Measurements from ENCODE around the gene GPR146. TPM values are rescaled to one million over a fixed set of nuclear protein-coding genes. Genes with fewer than 3 reads are reported as not detected.

The GPR146 gene
- total RNA-seq, 2 experiments from 2014 or later, result 0.40 to 2.1 TPM

GRCh38 chr7:1016577-1017531 is 27.5 kb upstream of the GPR146 start:
- no peak overlapping the region for H3K4me3 Mint-ChIP-seq
- ATAC-seq (no peak), DNase-seq (no peak)
- no peaks in the 10 kb centered on the region for H3K27me3 Mint-ChIP-seq
- peaks cover 4% of the 10 kb centered on the region for H3K4me1 Mint-ChIP-seq
- H3K36me3 Mint-ChIP-seq, result peaks cover 15% of the 10 kb centered on the region
- H3K27ac Mint-ChIP-seq, result no peak overlapping the region
- CTCF ChIA-PET, result interaction anchor here (2.6 kb wide), 1 partner anchor 24 kb away, joined by 11 read pairs; no protein-coding TSS in a partner anchor
- no peaks in the 10 kb centered on the region for H3K9me3 Mint-ChIP-seq (ENCODE audit: low read depth)

DNA sequence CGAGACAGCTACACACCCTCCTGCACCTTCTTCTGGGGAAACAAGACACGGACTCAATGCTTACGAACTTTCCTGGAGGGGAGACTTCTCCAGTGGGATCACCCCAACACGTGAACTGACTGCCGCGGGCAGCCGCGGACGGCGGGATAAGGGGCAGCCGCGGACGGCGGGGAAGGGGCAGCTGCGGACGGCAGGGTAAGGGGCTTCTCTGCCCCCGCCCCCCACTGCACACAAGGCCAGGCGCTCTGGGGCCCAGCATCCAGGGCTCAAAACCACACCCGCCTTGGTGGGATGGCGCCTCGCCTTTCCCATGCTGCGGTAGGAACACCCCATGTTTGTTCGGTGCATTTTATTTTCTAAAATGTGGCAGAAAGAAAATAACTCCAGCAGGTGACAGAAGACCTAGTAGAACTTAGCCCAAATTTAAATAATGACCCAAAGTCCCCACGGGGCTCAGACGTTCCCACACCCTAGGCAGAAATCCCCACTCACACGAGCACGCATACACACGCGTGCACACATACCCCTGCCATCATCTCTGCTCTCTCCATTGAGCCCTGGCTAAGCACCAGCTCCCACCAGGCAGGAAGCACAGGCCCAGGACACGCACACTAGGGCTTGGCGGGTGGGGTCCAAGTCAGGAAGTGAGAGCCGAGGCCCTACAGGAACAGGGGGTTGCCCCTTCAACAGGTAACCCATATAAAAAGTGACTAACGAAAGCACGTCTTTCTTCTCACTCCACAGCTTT is 26.6 kb upstream of the GPR146 start:
- Mint-ChIP-seq H3K36me3 (peaks cover 22% of the 10 kb centered on the region), H3K4me3 (no peak overlapping the region), H3K4me1 (peaks cover 4% of the 10 kb centered on the region), H3K27ac (no peak overlapping the region), H3K9me3 (ENCODE audit: low read depth) (peaks cover 2% of the 10 kb centered on the region), H3K27me3 (no peaks in the 10 kb centered on the region)
- no peak for ATAC-seq
- no peak for DNase-seq
- CTCF ChIA-PET, result interaction anchor here (2.6 kb wide), 1 partner anchor 25 kb away, joined by 11 read pairs; no protein-coding TSS in a partner anchor

GRCh38 chr7:1018334-1018695 is 26.0 kb upstream of the GPR146 start:
- peaks cover 2% of the 10 kb centered on the region for H3K9me3 Mint-ChIP-seq (ENCODE audit: low read depth)
- ATAC-seq, result no peak
- DNase-seq, result no peak
- no peak overlapping the region for H3K4me3 Mint-ChIP-seq
- H3K27me3 Mint-ChIP-seq, result no peaks in the 10 kb centered on the region
- CTCF ChIA-PET, result interaction anchor here (2.6 kb wide), 1 partner anchor 25 kb away, joined by 11 read pairs; no protein-coding TSS in a partner anchor
- H3K27ac Mint-ChIP-seq, result no peak overlapping the region
- H3K4me1 Mint-ChIP-seq, result peaks cover 4% of the 10 kb centered on the region
- H3K36me3 Mint-ChIP-seq, result peaks cover 22% of the 10 kb centered on the region

DNA sequence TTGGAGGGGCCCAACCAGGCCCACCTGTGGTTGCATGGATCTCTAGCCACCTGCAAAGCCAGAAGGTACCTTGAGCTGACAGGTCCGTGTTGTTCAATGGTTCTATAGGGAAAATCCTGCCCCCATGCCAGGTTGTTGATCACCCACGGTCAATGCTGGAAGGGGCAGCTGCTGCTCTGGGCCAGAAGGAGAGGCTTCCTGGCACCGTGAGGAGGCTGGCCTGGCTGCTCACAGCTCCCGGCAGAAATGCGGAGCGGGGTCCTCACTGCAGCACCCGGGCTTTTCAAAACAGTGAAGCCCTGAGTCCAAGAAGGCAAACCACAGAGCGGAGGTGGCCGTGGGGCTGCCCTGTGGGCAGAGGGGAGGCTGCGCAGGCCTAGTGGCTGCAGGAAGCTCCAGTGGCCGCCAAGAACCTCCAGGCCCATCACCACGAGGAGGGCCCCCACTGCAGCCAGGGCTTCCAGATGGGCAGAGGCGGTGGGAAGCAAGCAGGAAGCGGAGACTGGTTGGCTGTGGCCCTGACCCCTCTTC is 25.0 kb upstream of the GPR146 start:
- ATAC-seq, result no peak
- no peaks in the 10 kb centered on the region for H3K27me3 Mint-ChIP-seq
- peaks cover 4% of the 10 kb centered on the region for H3K4me1 Mint-ChIP-seq
- H3K36me3 Mint-ChIP-seq, result peaks cover 22% of the 10 kb centered on the region
- no peak for DNase-seq
- peaks cover 2% of the 10 kb centered on the region for H3K9me3 Mint-ChIP-seq (ENCODE audit: low read depth)
- H3K4me3 Mint-ChIP-seq, result no peak overlapping the region
- CTCF ChIA-PET, result interaction anchor here (0.7 to 2.6 kb wide), 3 partner anchors 26 to 46 kb away, joined by 3 to 11 read pairs (median 3); no protein-coding TSS in a partner anchor
- H3K27ac Mint-ChIP-seq, result no peak overlapping the region

DNA sequence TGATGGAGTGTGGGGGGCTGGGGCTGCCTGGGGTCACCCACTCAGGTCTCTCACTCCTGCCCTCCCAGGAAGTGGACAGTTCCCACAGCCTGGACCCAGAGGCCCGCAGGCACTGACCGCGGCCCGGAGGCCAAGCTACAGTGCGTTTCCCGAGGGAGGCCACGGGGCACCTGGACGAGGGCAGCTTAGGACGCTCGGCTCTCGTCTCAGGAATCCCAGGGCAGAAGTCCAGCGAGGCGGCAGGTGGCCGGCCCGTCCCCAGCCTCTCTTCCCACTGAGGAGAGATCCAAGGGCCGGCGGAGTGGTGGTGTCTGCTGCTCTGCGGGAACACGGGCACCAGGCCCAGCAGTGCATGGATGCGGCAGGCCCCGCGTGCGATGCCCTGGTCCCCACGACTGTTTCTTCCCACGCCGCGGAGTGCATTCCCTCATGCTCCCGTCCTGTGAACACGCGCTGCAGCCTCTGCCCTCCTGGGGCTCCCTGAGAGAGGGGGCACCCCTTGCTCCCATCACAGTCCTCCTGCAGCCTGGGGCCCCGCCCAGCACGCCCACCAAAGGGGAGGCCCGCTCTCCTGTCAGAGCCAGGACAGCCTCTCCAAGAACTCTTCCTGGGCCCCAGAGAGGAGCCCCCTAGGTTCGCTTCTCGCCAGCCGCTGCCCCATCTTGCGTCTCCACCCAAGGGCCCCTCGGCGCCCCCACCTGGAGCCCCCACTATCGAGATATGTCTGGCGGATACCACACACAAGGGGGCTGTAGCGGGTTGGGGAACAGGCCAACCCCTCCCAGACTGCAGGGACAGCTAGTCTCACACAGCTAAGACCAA is 24.3 kb upstream of the GPR146 start:
- H3K9me3 Mint-ChIP-seq (ENCODE audit: low read depth), result peaks cover 2% of the 10 kb centered on the region
- peaks cover 4% of the 10 kb centered on the region for H3K4me1 Mint-ChIP-seq
- no peaks in the 10 kb centered on the region for H3K27me3 Mint-ChIP-seq
- DNase-seq, result no peak
- peaks cover 22% of the 10 kb centered on the region for H3K36me3 Mint-ChIP-seq
- CTCF ChIA-PET, result interaction anchor here (0.7 to 2.7 kb wide), 3 partner anchors 26 to 46 kb away, joined by 3 to 10 read pairs (median 3); no protein-coding TSS in a partner anchor
- H3K27ac Mint-ChIP-seq, result no peak overlapping the region
- no peak overlapping the region for H3K4me3 Mint-ChIP-seq
- ATAC-seq, result no peak

GRCh38 chr7:1020849-1021251 is 23.5 kb upstream of the GPR146 start:
- Mint-ChIP-seq H3K9me3 (ENCODE audit: low read depth) (peaks cover 2% of the 10 kb centered on the region), H3K4me1 (peaks cover 4% of the 10 kb centered on the region), H3K36me3 (peaks cover 22% of the 10 kb centered on the region), H3K27me3 (no peaks in the 10 kb centered on the region), H3K27ac (no peak overlapping the region), H3K4me3 (no peak overlapping the region)
- CTCF ChIA-PET, result interaction anchor here (2.3 to 2.7 kb wide), 2 partner anchors 27 to 45 kb away, joined by 9 to 10 read pairs; no protein-coding TSS in a partner anchor
- DNase-seq, result no peak
- no peak for ATAC-seq

DNA sequence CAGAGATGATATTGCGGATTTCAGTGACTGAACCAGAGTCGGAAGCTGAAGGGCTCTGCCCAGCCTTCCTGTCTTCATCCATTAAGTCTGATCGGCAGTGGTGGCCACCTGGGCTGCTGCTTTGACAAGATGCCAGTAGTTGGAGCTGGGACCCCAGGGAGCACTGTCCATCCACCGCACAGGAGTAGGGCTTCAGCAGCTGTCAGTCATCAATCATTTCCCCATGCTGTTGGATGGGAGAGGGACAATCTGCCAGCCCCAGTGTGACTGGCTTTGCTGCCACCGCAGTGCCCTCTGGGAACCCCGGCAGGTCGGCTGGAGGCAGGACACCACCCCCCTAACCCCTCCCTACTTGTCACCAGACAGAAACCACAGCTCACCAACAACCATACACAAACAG is 23.0 kb upstream of the GPR146 start:
- ATAC-seq (no peak), DNase-seq (no peak)
- CTCF ChIA-PET, result interaction anchor here (2.3 to 2.7 kb wide), 2 partner anchors 27 to 44 kb away, joined by 9 to 10 read pairs; no protein-coding TSS in a partner anchor
- no peak overlapping the region for H3K4me3 Mint-ChIP-seq
- peaks cover 22% of the 10 kb centered on the region for H3K36me3 Mint-ChIP-seq
- H3K27ac Mint-ChIP-seq, result no peak overlapping the region
- no peaks in the 10 kb centered on the region for H3K27me3 Mint-ChIP-seq
- H3K9me3 Mint-ChIP-seq (ENCODE audit: low read depth), result peaks cover 2% of the 10 kb centered on the region
- peaks cover 5% of the 10 kb centered on the region for H3K4me1 Mint-ChIP-seq

- DNase-seq, result no peak
These were observed 22.4 kb upstream of the GPR146 start for GRCh38 chr7:1021931-1022330.

DNA sequence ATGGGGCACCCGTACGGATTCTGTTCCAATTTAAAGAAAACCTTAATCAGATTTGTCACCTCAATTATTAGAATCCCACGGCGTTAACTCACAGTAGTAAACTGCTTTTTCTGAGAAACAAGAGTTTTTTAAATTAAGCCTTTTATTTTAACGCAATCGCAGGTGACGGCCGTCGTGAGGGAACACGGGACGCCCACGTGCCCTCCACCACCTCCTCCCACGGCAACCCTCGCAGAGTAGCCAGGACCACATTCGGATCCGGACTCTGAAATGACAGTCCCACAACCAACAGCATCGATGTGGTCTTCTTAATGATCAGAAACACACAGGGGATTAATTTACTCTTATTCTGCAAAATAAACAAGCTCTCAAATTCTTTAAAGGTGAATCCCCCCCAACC is 22.0 kb upstream of the GPR146 start:
- Mint-ChIP-seq H3K4me3 (no peak overlapping the region), H3K27ac (no peak overlapping the region), H3K4me1 (peaks cover 12% of the 10 kb centered on the region), H3K9me3 (ENCODE audit: low read depth) (peaks cover 2% of the 10 kb centered on the region), H3K27me3 (no peaks in the 10 kb centered on the region), H3K36me3 (peaks cover 22% of the 10 kb centered on the region)
- no peak for DNase-seq
- CTCF ChIA-PET, result interaction anchor here (2.3 to 2.7 kb wide), 2 partner anchors 28 to 43 kb away, joined by 9 to 10 read pairs; no protein-coding TSS in a partner anchor
- ATAC-seq, result no peak

More at GRCh38 chr7:1021931-1022330, 22.4 kb upstream of the GPR146 start:
- peaks cover 10% of the 10 kb centered on the region for H3K4me1 Mint-ChIP-seq
- H3K4me3 Mint-ChIP-seq, result no peak overlapping the region
- H3K9me3 Mint-ChIP-seq (ENCODE audit: low read depth), result peaks cover 2% of the 10 kb centered on the region
- no peak for ATAC-seq
- no peaks in the 10 kb centered on the region for H3K27me3 Mint-ChIP-seq
- peaks cover 22% of the 10 kb centered on the region for H3K36me3 Mint-ChIP-seq
- no peak overlapping the region for H3K27ac Mint-ChIP-seq
- CTCF ChIA-PET, result interaction anchor here (2.3 to 2.7 kb wide), 2 partner anchors 28 to 44 kb away, joined by 9 to 10 read pairs; no protein-coding TSS in a partner anchor

- H3K27me3 Mint-ChIP-seq, result no peaks in the 10 kb centered on the region
- DNase-seq, result no peak
- CTCF ChIA-PET, result interaction anchor here (2.3 kb wide), 1 partner anchor 29 kb away, joined by 9 read pairs; no protein-coding TSS in a partner anchor
- no peak overlapping the region for H3K4me3 Mint-ChIP-seq
- no peak overlapping the region for H3K27ac Mint-ChIP-seq
- ATAC-seq, result no peak
- H3K36me3 Mint-ChIP-seq, result peaks cover 22% of the 10 kb centered on the region
- H3K9me3 Mint-ChIP-seq (ENCODE audit: low read depth), result peaks cover 2% of the 10 kb centered on the region
- peaks cover 13% of the 10 kb centered on the region for H3K4me1 Mint-ChIP-seq
These were observed 21.4 kb upstream of the GPR146 start for GRCh38 chr7:1022801-1023465.

GRCh38 chr7:1024331-1024841 is 20.0 kb upstream of the GPR146 start:
- Mint-ChIP-seq H3K4me1 (peaks cover 16% of the 10 kb centered on the region), H3K9me3 (ENCODE audit: low read depth) (peaks cover 2% of the 10 kb centered on the region), H3K36me3 (peaks cover 15% of the 10 kb centered on the region), H3K27ac (no peak overlapping the region), H3K27me3 (no peaks in the 10 kb centered on the region), H3K4me3 (no peak overlapping the region)
- CTCF ChIA-PET, result interaction anchor here (1.0 to 3.1 kb wide), 2 partner anchors 31 to 41 kb away, joined by 3 to 15 read pairs; no protein-coding TSS in a partner anchor
- ATAC-seq (no peak), DNase-seq (no peak)
